HG03442 (cell line): ENCODE measurements around the gene PROX1.

Experiments
- ATAC-seq: cut with Tn5 transposase; IDR thresholded peaks from one replicate; pipeline ENCODE4 v1.9.1; 2021; ENCODE audit warnings: mild to moderate bottlenecking, moderate library complexity; ENCODE audit not compliant: unreplicated experiment

Gene PROX1, protein sequence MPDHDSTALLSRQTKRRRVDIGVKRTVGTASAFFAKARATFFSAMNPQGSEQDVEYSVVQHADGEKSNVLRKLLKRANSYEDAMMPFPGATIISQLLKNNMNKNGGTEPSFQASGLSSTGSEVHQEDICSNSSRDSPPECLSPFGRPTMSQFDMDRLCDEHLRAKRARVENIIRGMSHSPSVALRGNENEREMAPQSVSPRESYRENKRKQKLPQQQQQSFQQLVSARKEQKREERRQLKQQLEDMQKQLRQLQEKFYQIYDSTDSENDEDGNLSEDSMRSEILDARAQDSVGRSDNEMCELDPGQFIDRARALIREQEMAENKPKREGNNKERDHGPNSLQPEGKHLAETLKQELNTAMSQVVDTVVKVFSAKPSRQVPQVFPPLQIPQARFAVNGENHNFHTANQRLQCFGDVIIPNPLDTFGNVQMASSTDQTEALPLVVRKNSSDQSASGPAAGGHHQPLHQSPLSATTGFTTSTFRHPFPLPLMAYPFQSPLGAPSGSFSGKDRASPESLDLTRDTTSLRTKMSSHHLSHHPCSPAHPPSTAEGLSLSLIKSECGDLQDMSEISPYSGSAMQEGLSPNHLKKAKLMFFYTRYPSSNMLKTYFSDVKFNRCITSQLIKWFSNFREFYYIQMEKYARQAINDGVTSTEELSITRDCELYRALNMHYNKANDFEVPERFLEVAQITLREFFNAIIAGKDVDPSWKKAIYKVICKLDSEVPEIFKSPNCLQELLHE

DNA sequence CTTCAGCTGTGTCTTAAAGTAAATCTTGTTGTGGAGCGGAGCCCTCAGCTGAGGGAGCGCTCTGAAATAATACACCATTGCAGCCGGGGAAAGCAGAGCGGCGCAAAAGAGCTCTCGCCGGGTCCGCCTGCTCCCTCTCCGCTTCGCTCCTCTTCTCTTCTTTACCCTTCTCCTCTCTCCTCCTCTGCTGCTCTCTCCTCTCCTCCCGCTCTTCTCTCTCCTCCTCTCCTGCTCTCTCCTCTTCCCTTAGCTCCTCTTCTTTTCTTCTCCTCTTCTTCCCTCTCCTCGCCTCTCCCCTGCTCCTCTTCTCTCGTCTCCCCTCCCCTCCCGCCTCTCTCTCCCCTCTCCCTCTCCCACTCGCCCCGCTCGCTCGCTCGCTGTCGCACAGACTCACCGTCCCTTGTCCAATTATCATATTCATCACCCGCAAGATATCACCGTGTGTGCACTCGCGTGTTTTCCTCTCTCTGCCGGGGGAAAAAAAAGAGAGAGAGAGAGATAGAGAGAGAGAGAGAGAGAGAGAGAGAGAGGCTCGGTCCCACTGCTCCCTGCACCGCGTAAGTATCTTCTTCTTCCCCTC, at the start of gene PROX1:
Gene PROX1 (plus strand): TSS at position 47 of the 580 bp plus-strand sequence. CDS start 8,563 bp downstream, outside the sequence.
- ATAC-seq = peak; percentile 8

DNA sequence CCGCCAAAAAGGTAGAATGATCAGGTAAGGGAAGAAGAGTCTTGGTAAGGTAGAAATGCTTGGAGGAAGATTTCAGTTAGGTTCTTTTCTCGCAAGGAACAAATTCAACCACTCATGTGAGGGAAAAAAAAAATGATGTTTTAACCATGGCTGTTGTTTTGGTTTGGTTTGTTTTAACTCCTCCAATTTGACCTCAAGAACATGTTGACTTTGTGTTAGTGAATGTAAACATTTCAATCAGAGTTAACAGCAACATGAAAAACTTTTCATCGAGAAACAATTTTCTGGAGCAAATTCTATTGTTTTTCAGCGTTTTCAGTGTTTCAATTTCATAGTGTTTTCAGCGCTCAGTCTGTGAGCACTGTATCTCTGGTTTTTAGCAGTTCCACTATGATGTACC, 49.0 kb upstream of the PROX1 start:
- no peak for ATAC-seq

DNA sequence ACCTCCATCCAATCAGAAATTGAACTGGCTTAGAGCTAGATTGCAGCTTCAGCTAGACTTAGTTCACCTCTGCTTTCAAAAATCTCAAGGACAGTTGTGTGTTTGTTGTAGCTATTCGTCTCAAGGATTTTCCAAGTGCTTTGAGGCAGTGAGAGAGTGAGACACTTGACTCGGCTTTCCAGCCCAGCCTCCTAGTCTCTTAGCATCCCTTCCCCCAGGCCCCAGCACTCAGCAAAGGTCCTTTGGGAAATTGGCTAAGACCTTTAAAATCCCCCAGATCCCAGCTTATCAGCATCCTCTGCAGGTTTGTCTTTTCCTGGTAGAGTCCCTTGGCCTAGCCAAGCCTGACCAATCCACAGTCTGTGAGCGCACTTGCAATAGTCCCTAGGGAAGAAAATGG, 47.9 kb upstream of the PROX1 start:
- no peak for ATAC-seq

DNA sequence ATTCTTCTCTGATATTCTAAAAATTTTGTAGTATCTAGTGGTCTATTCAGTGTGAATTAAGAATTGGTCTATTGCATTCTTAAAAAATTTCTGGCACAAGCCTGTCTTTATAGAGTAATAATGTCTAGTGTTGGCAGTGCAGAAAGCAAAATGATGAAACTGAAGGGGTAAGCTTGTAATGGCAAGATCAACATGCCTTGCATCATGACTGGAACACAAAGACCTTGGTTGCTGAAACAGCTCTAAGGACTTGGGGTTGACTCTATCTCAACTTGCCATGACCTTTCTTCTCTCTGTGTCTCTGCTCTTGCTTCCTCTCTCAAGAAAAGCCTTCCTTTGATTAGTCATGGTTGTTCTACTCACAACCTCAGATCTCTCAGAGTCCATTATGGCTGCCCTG, 46.8 kb upstream of the PROX1 start:
- no peak for ATAC-seq

DNA sequence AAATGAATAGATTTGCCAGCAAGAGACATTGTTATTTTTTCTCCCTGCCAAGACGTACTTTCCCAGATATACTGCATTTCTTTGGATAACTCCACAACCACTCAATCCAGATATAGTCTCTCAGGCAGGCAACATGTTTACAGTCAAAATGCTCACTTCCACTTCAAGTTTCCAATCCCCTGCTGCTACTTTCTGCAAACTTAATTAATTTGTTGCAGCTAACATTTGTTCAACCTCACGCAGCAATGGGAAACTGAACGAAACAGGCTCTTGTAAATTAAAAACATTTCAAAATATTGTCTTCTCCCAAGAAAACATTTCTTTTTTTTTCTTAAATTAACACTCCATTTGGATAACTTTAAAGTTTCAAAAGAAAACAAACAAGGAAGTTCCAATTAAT, 45.7 kb upstream of the PROX1 start:
- no peak for ATAC-seq

DNA sequence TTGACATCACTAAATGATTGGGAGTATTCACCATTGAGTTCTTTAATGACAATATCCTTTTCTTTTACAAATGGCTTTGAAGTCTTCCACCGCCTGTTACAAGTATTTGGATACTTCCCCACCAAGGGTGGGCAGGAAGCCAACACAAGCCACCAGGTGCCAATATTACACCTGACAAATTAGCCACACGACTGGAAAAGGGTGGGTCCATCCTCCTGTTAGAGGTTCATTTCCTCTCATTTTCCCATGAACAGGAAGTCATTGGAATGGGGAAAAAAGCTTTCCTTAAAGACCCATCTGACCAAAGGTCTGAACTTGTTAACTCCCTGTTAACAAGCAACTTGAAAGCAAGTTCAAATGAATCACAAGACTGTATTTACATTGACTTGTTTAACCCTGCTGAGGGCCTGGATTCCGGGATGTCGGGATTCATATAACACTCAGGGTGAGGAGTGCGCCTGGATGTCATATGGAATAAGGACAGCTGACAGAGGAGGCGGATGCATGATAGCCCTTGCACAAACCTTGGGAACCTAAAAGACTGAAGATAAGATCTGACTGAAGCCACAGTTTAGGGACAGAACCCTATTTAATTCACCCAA, 40.5 kb upstream of the PROX1 start:
- no peak for ATAC-seq

DNA sequence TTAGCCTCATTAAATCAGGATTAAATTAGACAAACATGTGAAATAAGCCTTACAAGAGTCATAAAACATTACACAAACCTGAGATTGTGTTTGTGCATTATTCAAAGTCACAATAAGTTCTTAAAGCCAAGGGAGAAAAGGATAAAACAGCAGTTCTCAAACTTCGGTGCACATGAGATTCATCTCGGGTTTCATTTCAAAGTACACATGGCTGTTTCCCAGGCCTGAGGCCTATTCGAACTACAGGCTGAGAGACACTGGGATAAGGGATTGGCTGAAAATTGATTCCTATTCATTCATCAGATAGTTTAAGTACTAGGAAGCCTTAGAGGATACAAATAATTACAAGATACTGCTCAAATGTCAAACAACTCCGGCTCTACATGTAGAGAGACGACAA, 35.9 kb upstream of the PROX1 start:
- no peak for ATAC-seq

DNA sequence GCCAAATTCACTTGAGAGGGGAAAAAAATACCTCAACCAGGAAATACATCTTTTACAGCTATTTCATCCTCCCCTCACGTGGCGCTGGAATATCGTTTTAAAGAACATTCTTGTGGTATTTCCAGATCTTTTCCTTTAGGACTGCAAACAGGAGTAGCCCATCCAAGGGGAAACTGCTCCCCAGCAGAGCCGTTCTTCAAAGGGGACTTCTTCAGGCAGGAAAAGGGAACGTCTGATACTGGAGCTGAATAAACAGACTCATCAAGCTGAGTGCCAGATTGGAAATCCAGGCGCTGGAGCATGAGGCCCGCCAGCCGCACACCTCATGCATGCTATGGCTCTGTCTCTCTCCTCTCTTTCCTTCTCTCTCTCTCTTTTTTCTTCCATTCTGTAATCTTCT, 34.0 kb upstream of the PROX1 start:
- ATAC-seq = no peak

DNA sequence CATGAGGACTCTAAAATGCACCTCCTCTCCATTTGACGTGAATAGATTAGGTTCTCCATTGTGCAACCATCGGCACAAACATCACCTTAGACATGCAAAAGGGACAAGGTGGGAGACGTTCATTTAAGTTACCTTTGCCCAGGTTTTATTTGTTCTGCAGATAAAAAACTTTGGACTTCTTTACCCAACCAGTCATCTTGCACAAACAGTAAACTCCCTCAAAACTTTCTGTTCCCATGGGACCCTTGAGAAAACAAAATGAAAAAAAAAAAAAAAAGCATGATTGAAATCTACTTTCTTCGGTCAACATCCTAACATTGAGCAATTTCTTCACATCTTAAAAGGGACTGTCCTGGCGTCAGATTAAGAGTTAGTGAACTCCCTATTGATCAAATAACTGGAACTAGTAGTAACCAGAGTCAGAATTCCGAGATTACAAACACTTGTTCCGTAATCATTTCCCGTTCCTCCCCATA, 31.4 kb upstream of the PROX1 start:
- no peak for ATAC-seq

DNA sequence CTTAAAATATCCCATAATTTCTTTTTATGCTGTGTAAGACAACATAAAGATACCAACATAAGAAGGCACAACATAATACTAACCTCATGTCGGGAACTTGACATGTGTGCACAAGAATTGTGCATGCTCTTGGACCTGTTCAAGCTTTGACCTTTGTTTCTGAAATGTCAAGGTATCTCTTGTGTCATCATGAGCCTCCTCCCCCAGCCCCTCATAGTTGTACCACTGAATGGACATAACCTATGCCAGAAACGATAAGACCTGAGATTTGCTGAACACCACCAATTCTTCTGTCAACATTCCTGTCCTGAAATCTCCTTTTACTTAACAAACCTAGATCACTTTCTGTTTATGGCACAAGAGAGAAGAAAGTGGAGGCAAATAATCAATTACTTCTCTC, 29.4 kb upstream of the PROX1 start:
- no peak for ATAC-seq

DNA sequence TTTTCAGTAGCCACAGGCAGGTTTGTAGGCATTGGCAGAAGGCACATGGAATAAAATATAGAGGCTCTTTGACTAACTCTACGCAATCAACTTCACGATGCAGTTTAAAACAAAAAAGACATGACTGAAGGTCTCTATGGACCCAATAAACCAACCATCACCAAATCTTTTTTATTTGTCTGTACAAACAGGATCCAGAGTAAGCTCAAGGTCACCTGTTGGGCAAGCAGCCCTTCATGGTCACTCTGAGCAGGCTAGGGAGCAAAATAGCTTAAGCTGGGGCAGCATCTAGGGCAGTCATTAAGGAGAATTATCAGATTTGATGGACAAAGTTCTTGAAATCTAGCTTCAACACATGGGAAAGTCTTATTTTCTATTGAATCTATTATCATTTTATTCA, 26.8 kb upstream of the PROX1 start:
- no peak for ATAC-seq

DNA sequence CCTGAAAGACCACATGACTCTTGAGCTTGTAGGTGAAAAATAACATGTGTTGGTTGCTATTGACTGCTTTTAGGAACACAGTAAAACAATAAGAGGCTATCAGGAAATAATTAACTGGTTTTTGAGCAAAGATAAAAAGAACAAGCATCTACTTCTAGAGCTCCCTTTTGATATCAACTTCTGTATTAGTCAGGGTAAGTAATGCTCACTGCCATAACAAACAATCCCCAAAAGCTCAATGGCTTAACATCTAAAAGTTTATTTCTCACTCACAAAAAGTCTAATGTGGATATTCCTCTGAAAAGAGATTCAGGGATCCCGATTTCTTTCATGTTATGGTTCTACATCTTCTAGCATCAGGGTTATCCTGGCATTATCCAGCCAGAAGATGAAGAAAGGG, 25.3 kb upstream of the PROX1 start:
- no peak for ATAC-seq

DNA sequence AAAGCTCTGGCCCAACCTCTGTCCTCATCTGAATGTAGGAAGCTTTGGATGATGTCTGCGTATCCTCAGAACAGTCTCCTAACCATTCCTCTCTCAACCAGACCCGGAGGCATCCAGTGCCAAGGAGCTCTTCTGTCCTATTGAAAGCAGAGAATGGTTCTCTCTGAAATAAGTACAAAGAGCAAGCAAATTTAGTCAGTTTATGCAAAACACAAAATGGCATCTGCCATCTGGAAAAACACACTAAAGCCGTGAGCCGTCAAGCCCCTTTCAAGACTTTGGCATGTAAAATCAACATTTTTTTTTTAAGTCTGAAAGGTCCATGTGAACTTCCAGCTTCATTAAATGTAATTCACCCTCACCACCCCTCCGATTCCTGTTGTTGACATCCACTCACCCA, 21.7 kb upstream of the PROX1 start:
- no peak for ATAC-seq

DNA sequence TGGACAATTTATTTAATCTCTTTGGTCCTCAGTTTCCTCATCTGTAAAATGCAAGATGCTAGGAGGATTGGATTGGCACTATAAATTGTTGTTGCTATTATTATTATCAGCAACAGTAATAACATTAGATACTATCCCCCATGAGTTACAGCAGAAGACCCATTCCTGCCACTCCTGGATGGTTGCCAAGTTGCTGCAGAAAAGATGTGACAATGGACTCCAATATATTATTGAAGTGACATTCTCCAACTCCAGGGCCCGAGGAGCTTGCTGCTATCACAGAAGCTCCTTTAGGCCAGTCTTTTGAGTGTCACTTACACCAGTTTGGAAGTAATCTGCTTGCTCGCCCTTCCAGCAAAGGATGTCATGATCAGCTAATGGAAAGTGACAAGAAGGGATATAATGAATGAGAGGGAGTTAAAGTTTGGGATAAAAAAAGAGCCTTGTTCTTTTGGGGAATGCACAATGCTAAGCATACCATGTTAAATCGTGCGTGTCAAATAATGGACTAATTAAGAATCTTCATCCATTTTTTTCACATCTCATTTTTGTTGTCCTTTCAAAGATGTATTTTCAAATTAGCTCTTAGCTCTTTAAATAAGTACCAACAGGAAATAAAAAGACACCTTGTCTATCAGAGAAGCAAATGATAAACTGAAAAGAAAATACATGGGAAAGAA, 19.5 kb upstream of the PROX1 start:
- ATAC-seq = no peak

DNA sequence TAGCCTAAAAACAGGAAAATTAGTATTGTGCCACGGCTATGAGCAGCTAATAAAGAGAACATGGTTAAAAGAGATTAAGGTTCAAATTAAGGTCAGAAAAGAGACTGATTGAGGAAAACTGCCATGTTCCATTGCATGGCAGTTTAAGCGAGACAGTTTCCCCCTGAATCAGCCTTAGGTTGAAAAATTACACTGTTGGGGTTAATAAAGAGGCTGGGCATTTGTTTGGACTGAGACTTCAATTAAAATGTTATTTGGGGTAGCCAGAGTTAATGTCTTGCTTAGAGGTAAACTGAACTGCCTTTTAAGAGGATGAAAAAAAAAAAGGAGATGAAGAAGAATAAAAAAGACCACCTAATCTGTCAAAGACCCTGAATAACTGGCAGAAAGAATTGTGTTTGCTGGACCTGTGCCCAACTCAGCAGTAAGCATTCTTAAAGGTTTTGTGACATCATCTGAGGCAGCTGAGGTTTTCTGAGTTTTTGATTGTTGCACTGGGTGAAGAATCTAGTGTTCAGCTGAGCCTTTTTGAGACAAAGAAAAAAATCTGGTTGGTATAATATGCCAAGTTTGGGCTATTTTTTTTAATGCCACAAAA, 17.7 kb upstream of the PROX1 start:
- no peak for ATAC-seq

DNA sequence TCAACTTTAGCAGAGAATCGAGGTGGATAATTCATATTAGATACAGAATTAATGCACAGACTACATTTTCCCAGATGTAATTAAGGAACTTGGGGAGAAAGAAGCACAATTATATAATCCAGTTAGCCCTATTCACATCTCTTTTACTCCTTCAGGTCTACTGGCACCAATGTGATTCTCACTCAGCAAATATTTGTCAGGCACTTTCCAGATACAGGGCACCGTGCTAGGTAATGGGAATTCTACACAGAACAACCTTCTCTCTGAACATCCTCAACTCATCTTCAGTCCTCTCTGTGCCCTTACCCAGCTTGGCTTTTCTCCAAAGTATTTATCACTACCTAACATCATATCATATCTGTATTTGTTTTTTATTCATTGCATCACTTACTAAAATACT, 15.6 kb upstream of the PROX1 start:
- no peak for ATAC-seq

DNA sequence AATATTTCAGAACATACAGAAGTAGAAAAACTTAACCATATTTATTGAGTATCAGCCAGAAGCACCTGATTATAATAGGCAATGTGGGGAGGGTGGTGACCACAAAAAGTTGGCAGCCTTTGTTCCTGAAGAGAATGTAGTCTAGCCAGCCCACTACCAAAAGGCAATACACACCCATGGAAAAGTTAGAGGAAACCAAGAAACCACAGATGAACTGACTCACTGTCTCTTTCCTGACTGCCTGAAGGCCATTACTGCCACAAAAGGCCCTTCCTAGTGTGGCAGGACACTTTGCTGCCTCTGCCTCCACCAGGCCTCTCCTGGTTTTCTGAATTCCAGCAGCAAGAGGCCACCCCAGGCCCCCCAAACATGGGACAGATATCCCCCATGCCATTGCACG, 14.6 kb upstream of the PROX1 start:
- no peak for ATAC-seq

DNA sequence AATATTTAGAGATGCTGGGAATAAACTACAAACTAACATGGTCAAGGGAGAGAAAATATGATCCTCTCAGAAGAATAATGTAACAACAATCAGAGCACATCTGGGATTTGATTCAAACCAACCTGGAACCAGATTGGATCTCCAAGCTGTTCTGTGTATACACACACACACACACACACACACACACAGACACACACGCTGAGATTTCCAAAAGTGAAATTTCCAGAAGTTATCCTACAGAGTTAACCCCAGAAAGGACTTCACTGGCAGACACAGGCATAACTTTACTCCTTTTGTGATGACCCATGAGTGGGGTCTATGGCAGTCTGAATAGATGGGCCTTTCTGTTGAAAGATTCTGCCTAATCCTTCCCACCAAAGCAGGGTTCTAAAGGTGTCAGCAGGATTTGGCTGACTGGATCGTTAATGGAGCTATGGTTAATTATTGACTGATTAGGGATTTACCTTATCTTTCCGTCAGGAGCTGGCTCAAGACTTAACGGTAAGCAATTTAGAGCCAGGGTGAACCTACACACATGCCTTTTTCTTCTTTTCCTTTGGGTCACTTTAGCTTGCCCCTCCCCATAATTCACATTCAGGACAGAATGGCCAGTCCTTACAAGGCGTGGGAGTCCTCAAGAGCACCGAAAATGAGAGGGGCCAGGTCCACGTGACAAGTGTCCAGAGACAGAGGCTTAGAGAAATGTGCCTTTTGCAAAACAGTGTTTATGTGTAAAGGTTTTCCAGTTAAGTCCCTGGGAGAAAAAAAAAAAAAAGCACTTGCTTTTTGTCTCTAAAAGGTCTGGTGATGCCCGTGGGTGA, 10.9 kb upstream of the PROX1 start:
- ATAC-seq = no peak

DNA sequence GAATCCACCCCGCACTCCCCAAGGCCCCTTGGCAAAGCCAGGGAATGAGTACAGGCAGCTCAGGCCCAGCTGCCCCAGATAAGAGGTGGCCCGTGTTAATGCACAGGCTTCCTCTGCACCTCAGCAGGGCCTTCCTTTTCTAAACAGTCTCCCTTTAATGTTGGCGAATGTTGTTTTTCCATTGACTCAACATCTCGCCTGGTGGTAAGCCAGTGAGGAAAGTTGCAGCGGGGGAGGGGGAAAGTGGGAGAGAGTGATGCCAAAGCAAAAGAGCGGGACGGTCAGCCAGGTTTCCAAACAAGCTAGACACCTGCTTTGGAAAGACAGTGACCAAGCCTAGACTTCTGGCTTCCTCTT, 10.3 kb upstream of the PROX1 start:
- no peak for ATAC-seq

DNA sequence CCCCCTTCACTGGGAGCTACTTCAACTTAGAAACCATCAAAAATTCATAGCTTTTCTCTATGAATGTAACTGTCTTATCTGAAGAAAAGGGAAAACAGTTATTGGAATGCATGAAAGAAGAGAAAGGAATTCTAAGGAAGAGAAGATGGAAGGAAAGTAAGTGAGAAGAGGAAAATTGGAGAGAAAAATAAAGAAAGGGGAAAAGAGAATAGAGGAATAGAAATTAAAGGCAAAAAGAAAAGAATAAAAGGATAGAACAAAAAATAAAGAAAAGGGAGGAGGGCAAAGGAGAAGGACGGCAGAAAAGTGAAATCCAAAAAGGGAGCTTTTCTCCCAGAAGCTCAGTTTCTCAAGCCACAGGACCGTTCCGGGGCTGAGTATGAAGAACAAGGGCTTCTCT, 9.9 kb upstream of the PROX1 start:
- ATAC-seq = no peak
